PC-3 (cell line): ENCODE measurements around the gene KDF1. TPM values are rescaled to one million over a fixed set of nuclear protein-coding genes. Genes with fewer than 3 reads are reported as not detected.

Experiments
- ATAC-seq: fragments of 200-7000 bp; cut with Tn5 transposase; 2 replicates; pipeline ENCODE4 v1.9.1; 2020; ENCODE audit warnings: mild to moderate bottlenecking, moderate library complexity
- BruUV-seq: library from RNA; stranded (reverse); fragments of 400-500 nt; replicated peaks from 2 replicates; lab custom pipeline; 2021; lab: Mats Ljungman, UMichigan
- CTCF ChIA-PET: fragments of 300-600 bp; sonication (Branson Sonifier 250); formaldehyde crosslinking; loops from one replicate; lab custom pipeline; 2022; ENCODE audit warnings: antibody characterized with exemption; lab: Charles Lee
- POLR2A ChIA-PET: fragments of 300-600 bp; sonication (Branson Sonifier 250); formaldehyde crosslinking; loops from one replicate; lab custom pipeline; 2022; ENCODE audit warnings: antibody characterized with exemption; ENCODE audit not compliant: unreplicated experiment; lab: Charles Lee
- DNase-seq: peaks from one replicate; pipeline ENCODE4 v3.0.0-alpha.2; 2015
- H2AFZ ChIP-seq: fragments of 300-600 bp; sonication (generic); 2 replicates; pipeline ENCODE4 v1.6.0; 2016; ENCODE audit warnings: antibody characterized with exemption, low read length
- H3F3A ChIP-seq: fragments of 300-600 bp; sonication (generic); one replicate; pipeline ENCODE4 v1.6.0; 2017; ENCODE audit warnings: antibody characterized with exemption, low read length, control low read depth, mild to moderate bottlenecking; ENCODE audit not compliant: unreplicated experiment
- H3K27ac ChIP-seq: fragments of 300-600 bp; sonication (generic); 2 replicates; pipeline ENCODE4 v1.5.1; 2016; ENCODE audit warnings: mild to moderate bottlenecking, low read length
- H3K27me3 ChIP-seq: fragments of 300-600 bp; sonication (generic); 2 replicates; pipeline ENCODE4 v1.6.1; 2016; ENCODE audit warnings: low read length, mixed read lengths
- H3K36me3 ChIP-seq: fragments of 300-600 bp; sonication (generic); 2 replicates; pipeline ENCODE4 v1.6.1; 2016; ENCODE audit warnings: low read depth, mixed run types, low read length, mixed read lengths
- H3K4me1 ChIP-seq: fragments of 300-600 bp; sonication (generic); 2 replicates; pipeline ENCODE4 v1.5.1; 2016; ENCODE audit warnings: low read length; ENCODE audit not compliant: insufficient read depth
- H3K4me2 ChIP-seq: fragments of 300-600 bp; sonication (generic); 2 replicates; pipeline ENCODE4 v1.6.0; 2016; ENCODE audit warnings: low read length
- H3K4me3 ChIP-seq: fragments of 300-600 bp; sonication (generic); 2 replicates; pipeline ENCODE4 v1.5.1; 2016; ENCODE audit warnings: mild to moderate bottlenecking, low read length, mixed read lengths
- H3K79me2 ChIP-seq: fragments of 300-600 bp; sonication (generic); 2 replicates; pipeline ENCODE4 v1.6.1; 2017; ENCODE audit warnings: low read length, mixed read lengths
- H3K9ac ChIP-seq: fragments of 300-600 bp; sonication (generic); 2 replicates; pipeline ENCODE4 v1.6.0; 2016; ENCODE audit warnings: mild to moderate bottlenecking, low read length
- H3K9me2 ChIP-seq: fragments of 300-600 bp; sonication (generic); replicated peaks from 2 replicates; pipeline ENCODE4 v1.6.1; 2016; ENCODE audit warnings: mixed run types, low read length, mixed read lengths
- H3K9me3 ChIP-seq: fragments of 300-600 bp; sonication (generic); 2 replicates; pipeline ENCODE4 v1.6.1; 2016; ENCODE audit warnings: low read length, mixed read lengths
- H4K20me1 ChIP-seq: fragments of 300-600 bp; sonication (generic); 2 replicates; pipeline ENCODE4 v1.6.1; 2016; ENCODE audit warnings: low read length, mixed read lengths
- EZH2 ChIP-seq: fragments of 300-600 bp; sonication (generic); IDR thresholded peaks from one replicate; pipeline ENCODE4 v1.6.1; 2017; ENCODE audit warnings: antibody characterized with exemption, mild to moderate bottlenecking, low read length; ENCODE audit not compliant: unreplicated experiment
- EZH2phosphoT487 ChIP-seq: fragments of 300-600 bp; sonication (generic); IDR thresholded peaks from 2 replicates; pipeline ENCODE4 v1.6.1; 2018; ENCODE audit warnings: mild to moderate bottlenecking, antibody characterized with exemption, low read length, borderline replicate concordance
- intact Hi-C: fragments of 100-400 bp; cut with micrococcal nuclease; formaldehyde crosslinking; loops from 2 replicates; pipeline ENCODE4 v1.9.0; 2023
- total RNA-seq: library from RNA; depleted of rRNA; stranded (reverse); fragments of >200 nt; gene quantifications from 2 replicates; pipeline ENCODE4 v1.2.3, GENCODE V29; 2014
- TF ChIP-seq, protein P1 (sequence below): fragments of 300-600 bp; sonication (generic); conservative IDR thresholded peaks from 2 replicates; pipeline ENCODE4 v1.5.1; 2017; ENCODE audit warnings: antibody characterized with exemption, low read depth, mild to moderate bottlenecking, low read length

KDF1 gene
- total RNA-seq, 1 experiment from 2014 or later = 22.9 TPM

DNA sequence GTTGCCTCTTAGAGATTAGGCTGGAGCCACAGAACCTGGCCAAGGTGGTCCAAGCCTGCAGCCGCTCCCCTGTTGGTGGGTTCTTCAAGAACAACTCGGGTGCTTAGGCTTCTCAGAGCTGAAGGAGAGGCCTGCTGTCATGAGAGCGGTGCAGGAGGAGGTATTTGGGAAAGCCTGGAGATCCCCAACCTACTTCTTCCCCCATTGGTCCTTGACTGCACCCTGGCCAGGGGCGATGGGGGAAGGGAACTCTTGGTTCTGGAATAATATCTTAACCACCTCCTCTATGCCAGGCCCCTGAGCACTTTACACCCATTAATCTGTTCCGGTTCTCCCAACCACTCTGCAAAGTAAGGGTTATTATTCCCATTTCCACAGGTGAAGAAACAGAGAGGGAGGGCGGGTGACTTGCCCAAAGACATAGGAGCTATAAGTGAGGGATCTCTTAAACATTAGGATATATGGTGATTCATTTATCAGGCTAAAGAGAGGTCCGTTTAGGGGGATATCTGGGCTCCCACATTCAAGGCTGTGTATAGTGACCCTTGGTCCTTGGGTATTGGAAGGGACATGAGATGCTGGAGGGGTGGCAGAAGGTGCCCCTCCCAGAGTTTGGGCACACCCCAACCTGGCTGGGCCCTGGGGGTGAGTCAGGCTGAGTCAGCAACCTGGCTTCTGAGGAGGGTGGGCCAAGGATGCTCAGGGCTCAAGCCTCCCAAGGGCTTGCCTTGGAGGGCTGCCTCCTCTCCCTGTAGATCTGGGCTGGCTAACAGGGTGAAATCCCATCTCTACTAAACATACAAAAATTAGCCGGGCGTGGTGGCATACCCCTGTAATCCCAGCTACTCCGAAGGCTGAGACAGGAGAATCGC lies 38.4 kb upstream of the KDF1 start:
- POLR2A ChIA-PET = no interaction called here
- Histone ChIP-seq H2AFZ (no peak overlapping the region), H3K4me2 (peak overlapping the region; percentile 90), H3K4me3 (peak overlapping the region; percentile 88; the same call in 1 of the 2 replicates), H3K9me3 (no peaks in the 10 kb centered on the region), H3K79me2 (peaks cover 51% of the 10 kb centered on the region), H3K36me3 (peaks cover 12% of the 10 kb centered on the region), H3K4me1 (peaks cover 64% of the 10 kb centered on the region), H4K20me1 (peaks cover 27% of the 10 kb centered on the region), H3K9me2 (no peaks in the 10 kb centered on the region), H3F3A (peaks cover 18% of the 10 kb centered on the region), H3K27ac (peak overlapping the region; percentile 81), H3K27me3 (no peaks in the 10 kb centered on the region), H3K9ac (peak overlapping the region; percentile 48)
- CTCF ChIA-PET = interaction anchor here (0.6 to 1.4 kb wide), 5 partner anchors 30 to 101 kb away, joined by 3 to 5 read pairs (median 3); no protein-coding TSS in a partner anchor
- ATAC-seq = peak; percentile 38
- intact Hi-C loops = no loop called here
- DNase-seq = peak; percentile 93
- TF ChIP-seq EZH2phosphoT487 (no peak), EZH2 (no peak)
- TF ChIP-seq, protein P1, sequence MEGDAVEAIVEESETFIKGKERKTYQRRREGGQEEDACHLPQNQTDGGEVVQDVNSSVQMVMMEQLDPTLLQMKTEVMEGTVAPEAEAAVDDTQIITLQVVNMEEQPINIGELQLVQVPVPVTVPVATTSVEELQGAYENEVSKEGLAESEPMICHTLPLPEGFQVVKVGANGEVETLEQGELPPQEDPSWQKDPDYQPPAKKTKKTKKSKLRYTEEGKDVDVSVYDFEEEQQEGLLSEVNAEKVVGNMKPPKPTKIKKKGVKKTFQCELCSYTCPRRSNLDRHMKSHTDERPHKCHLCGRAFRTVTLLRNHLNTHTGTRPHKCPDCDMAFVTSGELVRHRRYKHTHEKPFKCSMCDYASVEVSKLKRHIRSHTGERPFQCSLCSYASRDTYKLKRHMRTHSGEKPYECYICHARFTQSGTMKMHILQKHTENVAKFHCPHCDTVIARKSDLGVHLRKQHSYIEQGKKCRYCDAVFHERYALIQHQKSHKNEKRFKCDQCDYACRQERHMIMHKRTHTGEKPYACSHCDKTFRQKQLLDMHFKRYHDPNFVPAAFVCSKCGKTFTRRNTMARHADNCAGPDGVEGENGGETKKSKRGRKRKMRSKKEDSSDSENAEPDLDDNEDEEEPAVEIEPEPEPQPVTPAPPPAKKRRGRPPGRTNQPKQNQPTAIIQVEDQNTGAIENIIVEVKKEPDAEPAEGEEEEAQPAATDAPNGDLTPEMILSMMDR = no peak
- BruUV-seq = no TSS peak

DNA sequence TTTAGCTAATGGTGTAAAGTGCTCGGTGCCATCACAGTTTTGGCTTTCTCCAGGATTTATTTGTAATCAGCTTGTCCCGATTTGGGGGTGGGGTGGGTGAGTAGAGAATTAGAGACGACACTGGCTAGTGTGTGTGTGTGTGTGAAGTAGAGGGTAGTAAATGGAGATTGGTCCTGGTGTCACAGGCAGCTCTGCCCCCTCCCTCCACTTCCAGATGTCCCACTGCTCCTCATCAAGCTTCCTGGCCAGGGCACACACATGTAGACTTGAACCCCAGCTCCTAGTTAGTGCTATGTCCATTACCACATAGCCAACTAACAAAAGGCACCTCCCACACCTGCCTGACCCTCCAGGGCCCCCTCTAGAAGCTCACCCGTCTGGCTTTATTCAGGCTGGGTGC lies 36.4 kb upstream of the KDF1 start:
- Histone ChIP-seq H3K36me3 (peaks cover 12% of the 10 kb centered on the region), H3K9ac (peak overlapping the region; percentile 82; the same call in 1 of the 2 replicates), H3K9me3 (no peaks in the 10 kb centered on the region), H3K4me3 (peak overlapping the region; percentile 88), H4K20me1 (peaks cover 27% of the 10 kb centered on the region), H3K4me2 (peak overlapping the region; percentile 90), H3K79me2 (peaks cover 57% of the 10 kb centered on the region), H2AFZ (no peak overlapping the region), H3K4me1 (peaks cover 73% of the 10 kb centered on the region), H3F3A (peaks cover 18% of the 10 kb centered on the region), H3K9me2 (no peaks in the 10 kb centered on the region), H3K27me3 (no peaks in the 10 kb centered on the region), H3K27ac (peak overlapping the region; percentile 27)
- ChIA-PET CTCF (interaction anchor here (0.8 to 1.1 kb wide), 3 partner anchors 35 to 102 kb away, joined by 3 read pairs; no protein-coding TSS in a partner anchor), POLR2A (no interaction called here)
- DNase-seq (no peak), ATAC-seq (no peak)
- no TSS peak for BruUV-seq
- intact Hi-C loops = loop anchor here (1.0 to 2.0 kb wide), 3 partner anchors 34 to 100 kb away; no protein-coding TSS in a partner anchor
- TF ChIP-seq EZH2phosphoT487 = no peak
- TF ChIP-seq, protein P1 = no peak
- TF ChIP-seq EZH2 = no peak
